ENCODE measurements around the gene PIK3CA. TPM values are rescaled to one million over a fixed set of nuclear protein-coding genes. Genes with fewer than 3 reads are reported as not detected.
"Not testable (repeated sequence)": the region's sequence is repeated elsewhere in the genome, so short reads cannot be mapped to it uniquely, and the experiment has no call there.

PIK3CA gene
- 12.8 TPM for polyA plus RNA-seq (2012; ENCODE audit: insufficient read depth, insufficient read length)

DNA sequence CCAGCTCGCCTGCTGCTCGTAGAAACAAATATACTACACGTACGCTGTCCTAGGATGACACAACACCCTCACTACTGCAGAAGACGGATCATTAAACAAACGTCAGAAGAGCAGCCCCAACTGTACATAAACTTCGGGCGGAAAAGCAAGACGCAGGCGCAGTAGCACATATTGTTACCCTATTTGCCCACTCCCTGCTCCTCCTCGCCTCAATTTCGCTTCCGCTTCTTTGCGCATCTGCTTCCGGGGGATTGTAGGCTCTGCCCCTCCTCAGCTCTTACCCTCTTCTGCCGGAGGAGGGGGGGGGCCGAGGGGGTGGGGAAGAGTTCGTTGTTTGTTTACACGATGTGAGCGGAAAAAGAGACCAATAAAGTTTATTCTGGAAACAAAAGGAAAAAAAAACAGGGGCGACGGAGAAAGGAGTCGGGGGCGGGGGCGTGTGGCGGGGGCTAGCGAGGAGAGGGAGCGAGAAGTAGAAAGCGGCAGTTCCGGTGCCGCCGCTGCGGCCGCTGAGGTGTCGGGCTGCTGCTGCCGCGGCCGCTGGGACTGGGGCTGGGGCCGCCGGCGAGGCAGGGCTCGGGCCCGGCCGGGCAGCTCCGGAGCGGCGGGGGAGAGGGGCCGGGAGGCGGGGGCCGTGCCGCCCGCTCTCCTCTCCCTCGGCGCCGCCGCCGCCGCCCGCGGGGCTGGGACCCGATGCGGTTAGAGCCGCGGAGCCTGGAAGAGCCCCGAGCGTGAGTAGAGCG is at the start of gene PIK3CA:
Gene PIK3CA (plus strand): TSS at position 485 of the 743 bp plus-strand sequence. CDS start 50,469 bp downstream, outside the sequence.
- H3K4me3 ChIP-seq (ENCODE audit: low read length), result peak within 1 kb of the TSS; percentile 86
- peak; percentile 99 for DNase-seq (ENCODE audit: low read depth, low spot score)

DNA sequence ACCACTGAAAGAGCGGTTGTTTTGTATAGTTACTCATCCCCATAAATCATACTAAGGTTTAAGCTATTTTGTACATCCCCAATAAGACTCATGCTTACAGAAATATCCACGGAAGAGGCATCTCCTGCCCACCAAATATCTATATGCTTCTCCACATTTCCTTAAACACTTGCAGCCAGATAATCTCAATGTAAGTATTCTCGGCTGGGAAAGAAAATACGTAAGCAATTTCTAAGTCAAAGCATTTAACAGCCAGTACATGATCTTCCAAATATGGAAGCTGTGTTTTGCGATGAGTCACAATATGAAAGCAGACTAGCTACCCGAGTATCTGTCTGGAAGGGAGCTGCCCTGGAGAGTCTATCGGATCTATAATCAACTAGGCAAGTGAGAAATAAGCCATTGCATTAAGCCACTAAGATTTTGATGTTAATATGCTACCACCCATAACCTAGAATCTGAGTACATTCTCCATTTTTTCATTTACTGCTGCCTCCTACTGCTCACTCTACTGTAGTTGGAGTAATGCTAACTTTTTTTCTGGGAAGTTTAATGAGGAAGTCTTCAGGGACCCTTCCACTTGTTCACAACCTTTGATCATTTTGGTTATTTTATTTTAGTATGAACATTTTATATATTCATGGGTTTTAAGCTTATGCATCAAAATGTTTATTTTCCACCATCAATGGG is 49.6 kb upstream of the PIK3CA start:
- no peak for DNase-seq (ENCODE audit: low read depth, low spot score)
- no peak overlapping the region for H3K4me3 ChIP-seq (ENCODE audit: low read length)

DNA sequence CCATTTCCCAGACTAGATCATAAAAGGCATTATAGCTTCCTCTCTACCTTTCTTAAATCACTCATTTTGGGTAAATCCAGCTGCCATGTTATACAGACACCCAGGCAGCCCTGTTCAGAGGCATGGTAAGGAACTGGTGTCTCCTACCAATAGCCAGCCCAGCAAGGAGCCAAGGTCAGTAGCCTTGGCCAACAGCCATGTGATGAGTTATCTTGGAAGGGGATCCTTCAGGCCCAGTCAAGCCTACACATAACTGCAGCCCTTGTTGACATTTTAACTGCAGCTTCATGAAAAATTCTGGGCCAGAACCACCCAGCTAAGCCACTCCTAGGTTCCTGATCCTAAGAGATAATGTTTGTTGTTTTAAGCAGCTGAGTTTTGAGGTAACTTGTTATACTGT is 47.5 kb upstream of the PIK3CA start:
- no peak for DNase-seq (ENCODE audit: low read depth, low spot score)
- no peak overlapping the region for H3K4me3 ChIP-seq (ENCODE audit: low read length)

DNA sequence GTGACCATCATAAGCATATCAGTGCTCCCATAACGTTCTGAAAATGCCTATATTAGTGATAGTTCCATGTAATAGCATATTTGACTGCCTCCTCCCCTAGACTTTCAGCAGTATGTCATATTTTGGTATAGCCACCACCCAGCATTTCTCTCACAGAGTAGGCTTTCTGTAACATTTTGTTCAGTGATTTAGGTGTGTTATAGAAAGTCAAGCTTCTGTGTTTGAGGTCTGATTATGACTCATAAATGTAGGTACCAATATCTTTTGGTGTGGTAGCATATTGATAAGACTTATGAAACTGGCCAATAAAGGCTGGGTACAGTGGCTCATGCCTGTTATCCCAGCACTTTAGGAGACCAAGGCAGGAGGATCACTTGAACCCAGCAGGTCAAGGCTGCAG is 42.3 kb upstream of the PIK3CA start:
- no peak for DNase-seq (ENCODE audit: low read depth, low spot score)
- H3K4me3 ChIP-seq (ENCODE audit: low read length), result no peak overlapping the region

DNA sequence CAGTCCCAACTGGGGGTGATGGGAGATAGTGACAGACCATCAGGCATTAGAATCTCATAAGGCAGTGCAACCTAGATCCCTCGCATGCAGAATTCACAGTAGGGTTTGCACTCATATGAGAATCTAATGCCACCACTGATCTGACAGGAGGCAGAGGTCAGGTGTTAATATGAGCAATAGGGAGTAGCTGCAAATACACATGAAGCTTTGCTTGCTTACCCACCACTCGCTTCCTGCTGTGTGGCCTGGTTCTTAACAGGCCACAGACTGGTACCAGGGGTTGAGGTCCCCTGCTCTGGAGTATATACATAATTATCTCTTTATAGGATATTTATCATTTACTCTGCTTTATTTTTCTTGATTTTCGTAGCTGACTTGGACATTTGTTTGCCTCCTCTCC is 40.5 kb upstream of the PIK3CA start:
- H3K4me3 ChIP-seq (ENCODE audit: low read length), result no peak overlapping the region
- no peak for DNase-seq (ENCODE audit: low read depth, low spot score)

DNA sequence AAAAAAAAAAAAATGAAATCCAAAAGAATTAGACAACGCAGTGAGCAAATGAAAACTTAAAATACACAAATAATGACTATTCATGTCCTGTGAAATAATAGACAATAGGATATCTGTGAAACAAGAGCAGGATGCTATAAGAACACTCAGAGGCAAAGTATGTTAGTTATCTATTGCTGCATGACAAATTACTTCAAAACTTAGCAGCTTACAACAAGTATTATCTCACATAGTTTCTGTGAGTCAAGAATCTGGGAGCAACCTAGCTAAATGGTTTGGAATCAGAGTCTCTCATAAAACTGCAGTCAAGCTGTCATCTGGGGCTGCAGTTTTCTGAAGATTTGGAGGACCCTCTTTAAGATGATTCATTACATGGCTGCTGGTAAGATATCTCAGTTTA is 40.1 kb upstream of the PIK3CA start:
- no peak overlapping the region for H3K4me3 ChIP-seq (ENCODE audit: low read length)
- DNase-seq (ENCODE audit: low read depth, low spot score), result no peak

DNA sequence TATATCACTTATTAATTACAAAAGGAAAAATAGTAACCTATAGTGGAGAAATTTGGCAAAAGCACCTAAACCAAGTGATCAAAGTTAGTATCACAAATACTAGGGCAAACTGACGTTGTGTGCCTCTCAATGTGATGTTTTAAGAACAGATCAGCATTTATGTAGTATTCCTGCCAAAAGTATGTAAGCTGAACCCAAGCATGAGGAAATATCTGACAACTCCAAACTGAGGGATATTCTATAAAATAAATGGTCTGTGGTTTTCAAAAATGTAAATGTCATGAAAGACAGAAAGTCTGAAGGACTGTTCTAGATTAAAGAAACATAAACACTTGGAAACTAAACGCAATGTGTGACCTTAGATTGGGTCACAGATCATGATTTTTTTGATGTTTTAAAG is 34.3 kb upstream of the PIK3CA start:
- no peak for DNase-seq (ENCODE audit: low read depth, low spot score)
- no peak overlapping the region for H3K4me3 ChIP-seq (ENCODE audit: low read length)

DNA sequence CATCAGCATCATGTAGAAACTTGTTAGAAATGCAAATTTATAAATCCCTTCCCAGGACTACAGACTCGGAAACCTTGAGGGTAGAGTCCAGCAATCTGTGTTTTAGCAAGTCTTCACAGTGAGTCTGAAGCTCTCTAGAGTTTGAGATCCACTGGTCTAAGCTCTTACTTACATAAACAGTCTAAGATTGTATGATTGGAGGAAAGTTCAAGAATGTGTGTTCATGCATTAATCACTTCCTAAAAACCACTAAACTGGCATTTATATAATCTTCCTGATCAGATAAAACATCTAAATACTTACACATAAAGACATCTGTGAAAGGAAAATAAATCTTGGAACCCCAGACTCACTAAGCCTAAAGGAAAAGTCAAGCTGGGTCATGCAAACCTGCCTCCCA is 32.7 kb upstream of the PIK3CA start:
- DNase-seq (ENCODE audit: low read depth, low spot score); H3K4me3 ChIP-seq (ENCODE audit: low read length): not testable (repeated sequence)

DNA sequence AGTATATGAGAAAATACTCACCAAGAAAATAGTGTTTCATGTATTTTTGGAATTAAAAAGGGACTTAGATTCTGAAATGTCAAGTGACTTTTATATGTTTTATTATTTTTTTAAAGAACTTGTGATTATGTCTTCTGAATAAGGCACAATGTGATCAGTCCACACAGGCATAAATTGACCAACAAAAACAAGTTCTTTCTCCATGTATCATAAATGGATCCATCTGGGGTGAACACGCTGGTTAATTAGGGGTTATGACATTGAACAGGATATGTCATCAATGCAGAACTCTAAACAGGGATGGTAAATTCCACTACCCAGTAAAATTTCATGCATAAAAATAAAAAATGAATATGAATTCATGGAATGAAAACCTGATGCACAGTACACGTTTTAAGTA is 31.3 kb upstream of the PIK3CA start:
- DNase-seq (ENCODE audit: low read depth, low spot score), result no peak
- no peak overlapping the region for H3K4me3 ChIP-seq (ENCODE audit: low read length)

DNA sequence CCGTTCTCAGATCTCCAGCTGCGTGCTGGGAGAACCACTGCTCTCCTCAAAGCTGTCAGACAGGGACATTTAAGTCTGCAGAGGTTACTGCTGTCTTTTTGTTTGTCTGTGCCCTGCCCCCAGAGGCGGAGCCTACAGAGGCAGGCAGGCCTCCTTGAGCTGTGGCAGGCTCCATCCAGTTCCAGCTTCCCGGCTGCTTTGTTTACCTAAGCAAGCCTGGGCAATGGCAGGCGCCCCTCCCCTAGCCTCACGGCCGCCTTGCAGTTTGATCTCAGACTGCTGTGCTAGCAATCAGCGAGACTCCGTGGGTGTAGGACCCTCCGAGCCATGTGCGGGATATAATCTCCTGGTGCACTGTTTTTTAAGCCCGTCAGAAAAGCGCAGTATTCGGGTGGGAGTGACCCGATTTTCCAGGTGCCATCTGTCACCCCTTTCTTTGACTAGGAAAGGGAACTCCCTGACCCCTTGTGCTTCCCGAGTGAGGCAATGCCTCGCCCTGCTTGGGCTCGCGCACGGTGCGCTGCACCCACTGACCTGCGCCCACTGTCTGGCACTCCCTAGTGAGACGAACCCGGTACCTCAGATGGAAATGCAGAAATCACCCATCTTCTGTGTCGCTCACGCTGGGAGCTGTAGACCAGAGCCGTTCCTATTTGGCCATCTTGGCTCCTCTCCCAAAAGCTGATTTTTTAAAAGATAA is 15.8 kb upstream of the PIK3CA start:
- DNase-seq (ENCODE audit: low read depth, low spot score); H3K4me3 ChIP-seq (ENCODE audit: low read length): not testable (repeated sequence)

DNA sequence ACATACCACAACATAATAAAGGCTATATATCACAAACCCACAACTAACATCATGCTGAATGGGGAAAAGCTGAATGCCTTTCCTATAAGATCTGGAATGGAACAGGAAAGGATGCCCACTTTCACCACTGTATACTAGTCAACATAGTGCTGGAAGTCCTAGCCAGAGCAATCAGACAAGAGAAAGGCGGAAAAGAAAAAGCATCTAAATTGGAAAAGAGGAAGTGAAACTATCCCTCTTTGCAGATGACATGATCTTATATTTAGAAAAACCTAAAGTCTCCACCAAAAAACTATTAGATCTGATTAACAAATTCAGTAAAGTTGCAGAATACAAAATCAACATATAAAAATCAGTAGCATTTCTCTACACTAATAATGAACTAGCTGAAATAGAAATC is 14.6 kb upstream of the PIK3CA start:
- no peak for DNase-seq (ENCODE audit: low read depth, low spot score)
- H3K4me3 ChIP-seq (ENCODE audit: low read length), result no peak overlapping the region

DNA sequence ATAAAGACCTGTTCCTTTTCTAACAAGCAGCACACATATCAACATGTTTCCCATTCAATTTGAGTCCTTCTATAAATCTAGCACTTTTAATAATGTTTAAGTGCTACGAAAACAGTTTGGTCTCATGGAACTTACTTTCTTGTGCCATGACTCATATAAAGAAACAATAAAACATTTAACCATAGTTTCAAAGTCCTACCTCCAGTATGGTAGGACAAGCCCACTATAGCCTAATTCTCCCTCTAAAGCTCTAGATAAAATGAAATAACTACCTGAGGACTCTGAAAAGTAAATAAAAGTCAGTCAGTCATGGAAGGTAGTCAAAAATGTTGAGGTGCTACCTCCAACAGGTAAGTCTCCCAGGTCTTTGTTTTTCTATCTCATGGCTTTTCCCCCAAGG is 12.0 kb upstream of the PIK3CA start:
- no peak for DNase-seq (ENCODE audit: low read depth, low spot score)
- no peak overlapping the region for H3K4me3 ChIP-seq (ENCODE audit: low read length)

DNA sequence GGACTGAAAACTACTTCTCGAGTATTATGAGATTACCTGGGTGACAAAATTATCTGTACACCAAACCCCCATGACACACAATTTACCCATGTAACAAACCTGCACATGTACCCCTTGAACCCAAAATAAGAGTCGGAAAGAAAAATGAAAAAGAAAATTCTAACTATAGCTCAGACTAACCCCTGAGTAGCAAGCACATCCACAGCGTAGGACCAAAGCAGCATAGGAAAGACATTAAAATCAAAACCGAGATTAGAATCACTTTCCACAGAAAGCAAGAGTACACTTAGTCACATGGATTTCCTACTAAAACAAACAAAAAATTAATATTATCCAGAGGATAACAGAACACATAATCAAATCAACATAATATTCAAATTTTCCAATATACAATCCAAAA is 6.3 kb upstream of the PIK3CA start:
- no peak for DNase-seq (ENCODE audit: low read depth, low spot score)
- H3K4me3 ChIP-seq (ENCODE audit: low read length), result no peak overlapping the region

DNA sequence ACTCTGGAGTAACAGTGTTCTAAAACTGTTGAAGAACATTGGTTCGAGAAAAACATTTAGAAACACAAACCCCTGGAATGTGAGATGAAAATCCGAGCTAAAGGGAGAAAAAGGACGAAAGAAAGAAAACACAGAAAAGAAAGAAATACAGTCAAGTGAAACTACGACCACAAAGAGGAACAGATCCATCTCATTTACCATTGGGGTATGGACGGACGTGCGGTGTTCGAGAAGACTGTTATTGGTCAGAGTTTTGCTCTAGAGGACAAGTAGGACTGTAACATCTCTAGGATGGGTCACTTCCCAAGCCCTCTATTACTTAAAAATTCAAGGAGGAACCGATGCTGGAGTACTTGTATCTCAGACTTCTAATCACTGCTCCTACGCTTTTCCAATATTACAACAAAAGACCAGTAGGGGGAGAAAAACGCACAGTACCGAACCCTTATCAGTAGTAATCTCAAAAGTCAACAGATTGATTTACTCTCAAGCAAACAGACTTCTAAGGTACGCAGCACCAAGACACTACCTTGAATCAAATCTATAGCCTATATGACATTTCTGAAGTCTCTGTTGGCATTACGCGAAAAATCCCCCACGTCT is 1.1 kb upstream of the PIK3CA start:
- peak overlapping the region; percentile 86 for H3K4me3 ChIP-seq (ENCODE audit: low read length)
- peak; percentile 74 for DNase-seq (ENCODE audit: low read depth, low spot score)

DNA sequence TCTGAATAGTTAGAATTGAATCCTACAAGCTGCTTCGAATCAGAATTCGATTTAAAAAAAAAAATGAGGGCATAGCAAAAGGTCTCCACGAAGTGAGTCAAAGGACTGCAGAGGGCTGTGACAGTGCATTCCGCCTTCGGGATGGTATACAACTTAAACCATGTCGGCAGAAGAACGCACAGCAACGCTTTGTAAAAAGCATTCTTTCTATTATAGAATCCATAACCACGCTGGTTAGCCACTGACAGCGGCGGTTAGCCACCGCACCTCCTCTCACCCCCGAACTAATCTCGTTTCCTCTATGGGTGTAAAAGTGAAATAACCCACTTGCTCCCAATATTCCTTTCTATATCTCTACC is 664 bp upstream of the PIK3CA start:
- no peak for DNase-seq (ENCODE audit: low read depth, low spot score)
- peak overlapping the region; percentile 86 for H3K4me3 ChIP-seq (ENCODE audit: low read length)

DNA sequence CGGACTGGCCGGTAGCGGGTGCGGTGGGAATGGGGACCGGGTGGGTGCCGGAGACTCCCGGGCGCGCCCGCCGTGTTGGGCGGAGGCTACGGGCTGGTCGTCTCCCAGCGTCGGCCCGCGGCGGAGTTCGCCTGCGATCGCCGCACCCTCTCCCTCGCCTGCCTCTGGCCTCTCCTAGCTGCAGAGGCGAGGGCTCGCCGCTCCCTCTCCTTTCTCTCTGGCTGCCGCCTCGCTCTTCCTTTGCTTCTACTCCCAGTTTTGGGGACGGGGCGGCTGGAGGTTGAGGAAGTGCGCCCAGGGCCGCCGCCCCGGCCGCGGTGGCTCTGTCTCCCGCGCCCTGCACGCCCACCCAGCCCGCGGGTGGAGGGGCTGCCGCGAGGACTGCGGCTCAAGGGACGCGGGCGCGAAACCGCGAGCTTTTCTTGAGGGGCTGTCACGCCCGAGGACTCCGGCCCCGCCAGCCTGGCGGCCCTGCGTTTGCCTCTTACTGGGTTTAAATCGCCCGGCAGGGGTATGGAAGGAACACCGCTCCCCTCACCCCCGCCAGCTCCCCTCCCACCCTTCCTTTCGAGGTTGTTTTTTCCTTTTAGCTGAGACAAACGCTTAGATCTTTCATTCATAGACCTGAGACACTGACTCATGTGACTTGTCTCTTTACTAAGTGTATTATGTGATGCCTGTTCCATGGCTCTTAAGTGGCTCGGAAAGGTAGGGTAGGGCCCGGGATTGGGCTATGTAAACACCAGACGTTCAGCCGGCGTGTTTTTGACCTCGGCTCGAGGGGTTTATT is 654 bp downstream of the PIK3CA start:
- H3K4me3 ChIP-seq (ENCODE audit: low read length), result peak overlapping the region; percentile 86
- DNase-seq (ENCODE audit: low read depth, low spot score), result peak; percentile 62

DNA sequence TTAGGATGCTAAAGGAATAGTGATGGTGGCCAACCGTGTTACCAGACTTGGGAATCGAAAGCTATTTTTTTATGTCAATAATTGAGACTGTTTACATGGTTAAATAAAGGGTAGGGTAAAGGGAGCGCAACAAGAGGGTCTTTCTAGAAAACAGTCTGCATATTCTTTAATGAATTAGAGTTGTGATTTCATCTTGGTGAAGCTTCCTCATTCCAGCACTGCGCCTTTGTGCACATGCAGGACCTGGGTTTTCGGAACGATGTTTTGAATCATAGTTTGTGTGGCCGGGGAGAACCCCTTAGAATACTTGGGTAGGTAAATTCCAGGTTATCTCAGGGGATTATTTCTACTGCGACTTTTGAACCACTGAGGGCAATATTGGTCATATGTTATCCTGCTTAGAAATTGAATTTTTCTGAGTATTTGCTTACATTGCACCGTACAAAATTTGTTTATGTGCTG is 1.3 kb downstream of the PIK3CA start:
- DNase-seq (ENCODE audit: low read depth, low spot score), result no peak
- H3K4me3 ChIP-seq (ENCODE audit: low read length), result peak overlapping the region; percentile 86

DNA sequence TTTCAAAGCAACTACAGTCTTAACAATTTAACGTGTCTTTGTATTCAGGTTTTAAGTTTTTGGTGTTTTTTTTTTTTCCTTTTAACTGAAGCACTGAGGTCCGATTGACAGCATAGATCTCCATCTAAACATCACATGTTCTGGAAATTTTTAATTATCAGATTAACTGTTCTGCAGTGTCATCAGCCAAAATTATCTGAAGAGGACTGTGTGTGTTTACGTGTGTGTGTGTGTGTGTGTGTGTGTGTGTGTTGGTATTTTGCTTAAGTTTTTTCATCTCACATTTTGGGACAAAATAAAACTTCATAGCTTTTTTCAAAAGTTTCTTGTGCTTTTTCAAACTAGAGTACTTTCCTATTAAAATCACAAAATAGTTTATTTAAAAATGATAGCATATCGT is 1.8 kb downstream of the PIK3CA start:
- no peak overlapping the region for H3K4me3 ChIP-seq (ENCODE audit: low read length)
- DNase-seq (ENCODE audit: low read depth, low spot score), result no peak

DNA sequence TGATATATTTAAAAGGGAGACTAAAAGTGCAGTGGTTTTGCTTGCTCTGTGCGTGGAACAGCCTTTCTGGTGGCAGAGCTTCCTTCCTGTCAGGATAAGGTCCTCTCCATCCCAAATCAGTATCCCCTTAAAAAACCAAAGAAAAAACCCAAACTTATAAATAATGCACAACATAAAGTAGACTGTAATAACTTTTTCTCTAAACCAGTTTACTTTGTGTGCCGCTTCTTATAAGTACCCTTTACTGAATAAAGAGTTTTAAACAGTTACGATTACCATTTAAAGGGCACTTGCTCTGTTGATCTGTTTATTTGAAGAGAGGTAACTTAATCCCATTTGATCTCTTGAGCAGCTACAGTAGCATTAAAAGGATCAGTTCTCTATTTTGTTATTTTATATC is 2.5 kb downstream of the PIK3CA start:
- no peak for DNase-seq (ENCODE audit: low read depth, low spot score)

More for the DNA sequence above, 2.5 kb downstream of the PIK3CA start:
- H3K4me3 ChIP-seq (ENCODE audit: low read length), result no peak overlapping the region

All from Jurkat, Clone E6-1 (cell line).